ENCODE results near the gene IFNA4.
"Not testable (repeated sequence)": the region's sequence is repeated elsewhere in the genome, so short reads cannot be mapped to it uniquely, and the experiment has no call there.

IFNA4 gene

DNA sequence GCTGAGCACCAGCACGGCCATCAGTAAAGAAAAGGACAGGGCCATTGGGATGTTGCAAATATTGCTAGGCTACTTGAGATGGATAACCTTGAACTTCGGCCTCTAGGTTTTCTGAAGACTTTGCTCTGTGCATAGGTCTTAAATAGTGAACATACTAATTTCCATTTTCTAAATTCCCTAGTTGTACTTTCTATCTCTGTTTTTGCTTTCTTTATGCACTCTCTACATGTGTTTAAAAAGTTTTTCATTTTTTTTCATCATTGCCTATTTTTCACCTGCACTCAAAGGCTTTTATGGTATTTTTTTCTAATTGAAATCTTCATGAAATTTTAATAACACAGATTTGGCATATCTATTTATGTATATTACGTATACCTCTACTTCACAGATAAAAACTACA is at the start of gene IFNA4:
TSS of gene IFNA4 (minus strand) at position 101 of the 400 bp plus-strand sequence. CDS start at position 45, 56 bp downstream.
- not testable (repeated sequence) for DNase-seq

GRCh38 chr9:21236360-21236714 is 49.0 kb upstream of the IFNA4 start:
- not testable (repeated sequence) for DNase-seq

DNA sequence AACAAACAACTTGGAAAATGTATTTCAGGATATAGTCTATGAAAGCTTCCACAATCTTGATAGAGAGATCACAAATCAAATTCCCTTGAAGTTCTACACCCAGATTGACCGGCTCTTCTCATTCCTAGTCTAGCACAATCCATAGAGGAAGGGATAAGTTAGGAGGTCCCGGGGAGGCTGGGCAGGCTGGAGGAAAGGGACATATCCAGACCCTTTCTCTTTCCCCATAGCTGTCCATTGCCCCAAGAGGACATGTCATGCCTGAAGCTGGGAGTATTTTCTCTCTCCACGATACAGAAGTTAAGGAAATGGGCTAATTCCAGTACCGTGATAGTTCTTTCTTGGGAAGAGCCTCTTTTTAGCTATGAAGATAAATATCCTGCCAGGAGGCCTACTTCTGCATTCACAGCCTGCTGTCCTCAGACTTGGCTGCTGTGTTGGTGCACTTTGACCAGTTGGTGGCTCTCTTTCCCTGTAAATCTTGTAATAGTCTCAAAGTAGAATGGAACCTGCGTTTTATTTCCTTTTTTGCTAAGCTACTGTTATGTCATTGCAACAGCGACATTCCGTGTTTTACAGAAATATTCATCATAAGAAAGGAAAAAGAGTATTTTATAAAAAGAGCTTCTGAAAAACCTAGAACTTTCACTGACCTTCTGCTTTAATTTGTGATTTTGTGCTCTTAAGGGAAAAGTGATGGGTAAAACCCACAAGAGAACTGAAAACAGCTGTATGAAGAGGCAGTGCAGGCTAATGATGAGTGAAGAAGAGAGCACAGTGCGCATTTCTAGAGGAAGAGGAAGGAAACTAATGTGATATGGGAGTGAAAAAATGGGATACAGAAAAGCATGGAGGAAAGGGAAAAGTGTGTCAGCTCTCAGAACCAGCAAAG is 48.3 kb upstream of the IFNA4 start:
- peak; percentile 55 for DNase-seq

DNA sequence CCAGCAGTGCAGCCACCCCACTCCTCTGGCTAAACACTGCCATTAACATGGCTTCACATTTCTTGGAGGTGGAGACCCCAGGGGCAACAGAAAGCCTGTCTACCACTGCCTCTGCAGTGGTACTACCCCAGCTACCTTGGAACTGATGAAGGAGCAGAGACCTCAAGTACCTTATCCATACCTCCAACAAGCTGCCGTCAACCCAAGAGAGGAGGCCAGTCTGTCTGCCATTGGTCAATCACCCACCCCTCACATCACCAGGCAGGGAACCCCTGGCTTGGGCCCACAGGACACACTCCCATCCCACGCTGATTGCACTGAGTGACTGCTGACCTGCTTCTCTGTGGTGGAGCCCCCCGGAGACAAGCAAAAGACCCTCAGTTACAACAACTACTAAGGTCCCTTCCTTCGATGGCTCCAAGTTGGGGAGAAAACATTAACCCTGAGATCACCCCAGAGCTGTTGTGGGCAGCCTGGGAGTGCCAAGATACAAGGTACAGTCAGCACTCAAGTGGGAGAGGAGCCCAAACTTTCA is 46.8 kb upstream of the IFNA4 start:
- no peak for DNase-seq

GRCh38 chr9:21233258-21233657 is 45.9 kb upstream of the IFNA4 start:
- DNase-seq: no peak

DNA sequence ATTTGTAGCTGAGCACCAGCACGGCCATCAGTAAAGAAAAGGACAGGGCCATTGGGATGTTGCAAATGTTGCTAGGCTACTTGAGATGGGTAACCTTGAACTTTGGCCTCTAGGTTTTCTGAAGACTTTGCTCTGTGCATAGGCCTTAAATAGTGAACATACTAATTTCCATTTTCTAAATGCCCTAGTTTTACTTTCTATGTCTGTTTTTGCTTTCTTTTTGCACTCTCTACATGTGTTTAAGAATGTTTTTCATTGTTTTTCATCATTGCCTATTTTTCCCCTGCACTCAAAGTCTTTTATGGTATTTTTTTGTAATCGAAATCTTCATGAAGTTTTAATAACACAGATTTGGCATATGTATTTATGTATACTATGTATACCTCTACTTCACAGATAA is 40.7 kb upstream of the IFNA4 start, which contains the start of gene IFNA17:
TSS of gene IFNA17 (minus strand) at position 101 of the 400 bp plus-strand sequence. CDS start at position 52, 49 bp downstream.
- DNase-seq: no peak

- DNase-seq: not testable (repeated sequence)
Measured at GRCh38 chr9:21217211-21217610, 29.8 kb upstream of the IFNA4 start, which contains the start of gene IFNA16. IFNA16 (minus strand) TSS chr9:21217311; CDS start chr9:21217305, 6 bp downstream.

GRCh38 chr9:21213411-21214326 is 26.3 kb upstream of the IFNA4 start:
- DNase-seq: not testable (repeated sequence)

DNA sequence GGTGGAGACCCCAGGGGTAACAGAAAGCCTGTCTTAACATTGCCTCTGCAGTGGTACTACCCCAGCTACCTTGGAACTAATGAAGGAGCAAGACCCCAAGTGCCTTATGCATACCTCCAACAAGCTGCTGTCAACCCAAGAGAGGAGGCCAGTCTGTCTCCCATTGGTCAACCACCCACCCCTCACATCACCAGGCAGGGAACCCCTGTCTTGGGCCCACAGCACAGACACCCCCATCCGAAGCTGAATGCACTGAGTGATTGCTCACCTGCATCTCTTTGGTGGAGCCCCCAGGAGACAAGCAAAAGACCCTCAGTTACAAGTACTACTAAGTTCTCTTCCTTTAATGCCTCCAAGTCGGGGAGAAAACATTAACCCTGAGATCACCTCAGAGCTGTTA is 24.8 kb upstream of the IFNA4 start:
- DNase-seq: not testable (repeated sequence)

GRCh38 chr9:21210782-21211181 is 23.4 kb upstream of the IFNA4 start:
- not testable (repeated sequence) for DNase-seq

- no peak for DNase-seq
Measured at GRCh38 chr9:21210311-21210710, 22.9 kb upstream of the IFNA4 start.

GRCh38 chr9:21207043-21207442 is 19.7 kb upstream of the IFNA4 start, which contains the start of gene IFNA10:
IFNA10 (minus strand) TSS chr9:21207143; CDS start chr9:21207097, 46 bp downstream.
- DNase-seq: not testable (repeated sequence)

GRCh38 chr9:21205204-21205603 is 17.8 kb upstream of the IFNA4 start:
- DNase-seq: no peak

- not testable (repeated sequence) for DNase-seq
Measured at GRCh38 chr9:21202105-21202504, 14.7 kb upstream of the IFNA4 start, which contains the start of gene IFNA7. IFNA7 (minus strand) TSS chr9:21202205; CDS start chr9:21202165, 40 bp downstream.

GRCh38 chr9:21194867-21195776 is 7.7 kb upstream of the IFNA4 start:
- peak; percentile 34 for DNase-seq

DNA sequence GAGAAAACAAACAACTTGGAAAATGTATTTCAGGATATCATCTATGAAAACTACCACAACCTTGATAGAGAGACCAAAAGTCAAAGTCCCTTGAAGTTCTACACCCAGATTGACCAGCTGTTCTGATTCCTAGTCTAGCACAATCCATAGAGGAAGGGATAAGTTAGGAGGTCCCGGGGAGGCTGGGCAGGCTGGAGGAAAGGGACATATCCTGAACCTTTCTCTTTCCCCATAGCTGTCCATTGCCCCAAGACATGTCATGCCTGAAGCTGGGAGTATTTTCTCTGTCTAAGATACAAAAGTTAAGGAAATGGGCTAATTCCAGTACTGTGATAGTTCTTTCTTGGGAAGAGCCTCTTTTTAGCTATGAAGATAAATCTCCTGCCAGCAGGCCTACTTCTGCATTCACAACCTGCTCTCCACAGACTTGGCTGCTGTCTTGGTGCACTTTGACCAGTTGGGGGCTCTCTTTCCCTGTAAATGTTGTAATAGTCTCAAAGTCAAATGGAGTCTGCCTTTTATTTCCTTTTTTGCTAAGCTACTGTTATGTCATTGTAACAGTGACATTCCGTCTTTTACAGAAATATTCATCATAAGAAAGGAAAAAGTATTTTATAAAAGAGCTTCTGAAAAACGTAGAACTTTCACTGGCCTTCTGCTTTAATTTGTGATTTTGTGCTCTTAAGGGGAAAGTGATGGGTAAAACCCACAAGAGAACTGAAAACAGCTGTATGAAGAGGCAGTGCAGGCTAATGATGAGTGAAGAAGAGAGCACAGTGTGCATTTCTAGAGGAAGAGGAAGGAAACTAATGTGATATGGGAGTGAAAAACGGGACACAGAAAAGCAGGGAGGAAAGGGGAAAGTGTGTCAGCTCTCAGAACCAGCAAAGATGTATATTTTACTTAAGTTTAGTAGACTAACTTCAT is 4.3 kb downstream of the IFNA4 start:
- DNase-seq: peak; percentile 3

DNA sequence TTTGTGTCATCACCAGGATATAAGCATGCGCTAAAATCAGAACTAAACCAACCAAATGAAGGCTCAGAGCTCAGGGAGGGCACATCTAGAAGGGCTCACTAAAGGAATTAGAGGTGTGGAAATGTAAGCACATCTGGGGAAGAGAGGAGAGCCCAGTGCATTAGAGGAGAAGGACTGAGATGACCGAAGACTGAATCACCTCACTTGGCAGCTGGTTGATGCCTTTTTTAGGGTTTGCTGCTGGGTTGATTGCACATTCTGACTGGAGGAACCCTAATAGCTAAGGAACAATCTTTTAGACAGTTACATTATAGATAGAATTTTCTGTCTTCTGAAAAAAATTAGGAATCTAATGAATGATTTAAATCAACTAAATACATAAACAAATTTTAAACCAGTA is 12.7 kb downstream of the IFNA4 start:
- DNase-seq: no peak

- no peak for DNase-seq
Measured at GRCh38 chr9:21172156-21172555, 15.2 kb downstream of the IFNA4 start.

- no peak for DNase-seq
Measured at GRCh38 chr9:21171351-21171750, 16.0 kb downstream of the IFNA4 start.

- DNase-seq: not testable (repeated sequence)
Measured at GRCh38 chr9:21166560-21166959, 20.8 kb downstream of the IFNA4 start, which contains the start of gene IFNA21. IFNA21 (minus strand) TSS chr9:21166660; CDS start chr9:21166612, 48 bp downstream.

All from midbrain (tissue), 1 donor.